ENCODE measurements around the gene LMNTD1. TPM values are rescaled to one million over a fixed set of nuclear protein-coding genes. Genes with fewer than 3 reads are reported as not detected.

Gene LMNTD1
- total and polyA plus RNA-seq, 10 of the 15 experiments (the other 5 are each of a cell fraction or from before 2014, with no cell fraction given), result not detected

GRCh38 chr12:25521625-25522256 lies 31.3 kb downstream of the LMNTD1 start:
- no peaks in the 10 kb centered on the region for H4K20me1 ChIP-seq (ENCODE audit: control insufficient read depth, insufficient read depth)
- DNase-seq (ENCODE audit: low read depth, low spot score), result no peak
- FAIRE-seq, result no peak
- no peak overlapping the region for H2AFZ ChIP-seq (ENCODE audit: control insufficient read depth, low read depth, low read length)
- no peak overlapping the region for H3K9ac ChIP-seq (ENCODE audit: control insufficient read depth, insufficient read depth, low read length)
- H3K36me3 ChIP-seq (ENCODE audit: control insufficient read depth in 2 of 2, insufficient read depth in 2 of 2, low read length in 1 of 2), result no peaks in the 10 kb centered on the region
- H3K4me1 ChIP-seq (ENCODE audit: control insufficient read depth, insufficient read depth, low read length), result no peaks in the 10 kb centered on the region
- RAD21 ChIA-PET (ENCODE audit: unreplicated experiment), result no interaction called here
- CTCF ChIA-PET, result interaction anchor here (0.8 to 1.2 kb wide), 3 partner anchors 14 to 1093 kb away, joined by 3 to 4 read pairs (median 3); no protein-coding TSS in a partner anchor
- SMC1A ChIA-PET (ENCODE audit: uncharacterized antibody, unreplicated experiment), result interaction anchor here (1.1 kb wide), 1 partner anchor 14 kb away, joined by 3 read pairs; no protein-coding TSS in a partner anchor
- no peaks in the 10 kb centered on the region for H3K9me3 ChIP-seq (replicated peaks; ENCODE audit: control insufficient read depth, insufficient read depth, low read length)
- in situ Hi-C loops (cut with MboI) (no loop called here), intact Hi-C loops (cut with micrococcal nuclease; ENCODE audit: unreplicated experiment) (no loop called here)
- POLR2A ChIA-PET, result no interaction called here
- H3K27ac ChIP-seq (ENCODE audit: control insufficient read depth, insufficient read depth), result no peak overlapping the region
- no peak for ATAC-seq
- no TSS peak for BruUV-seq (replicated peaks)
- H3K4me3 ChIP-seq, result no peak overlapping the region
- 8% methylated on average over 5 of the region's 5 CpGs for WGBS (ENCODE audit: insufficient coverage, insufficient replicate concordance, low lambda C conversion rate, missing lambda C conversion rate)
- H3K79me2 ChIP-seq (ENCODE audit: control insufficient read depth, insufficient read depth, low read length), result no peaks in the 10 kb centered on the region
- H3K27me3 ChIP-seq (replicated peaks in 1 of 2; ENCODE audit: control insufficient read depth in 2 of 2, insufficient read depth in 2 of 2, low read length in 1 of 2), result no peaks in the 10 kb centered on the region; a peak in 1 of 4 replicates
- TF ChIP-seq, protein P1, sequence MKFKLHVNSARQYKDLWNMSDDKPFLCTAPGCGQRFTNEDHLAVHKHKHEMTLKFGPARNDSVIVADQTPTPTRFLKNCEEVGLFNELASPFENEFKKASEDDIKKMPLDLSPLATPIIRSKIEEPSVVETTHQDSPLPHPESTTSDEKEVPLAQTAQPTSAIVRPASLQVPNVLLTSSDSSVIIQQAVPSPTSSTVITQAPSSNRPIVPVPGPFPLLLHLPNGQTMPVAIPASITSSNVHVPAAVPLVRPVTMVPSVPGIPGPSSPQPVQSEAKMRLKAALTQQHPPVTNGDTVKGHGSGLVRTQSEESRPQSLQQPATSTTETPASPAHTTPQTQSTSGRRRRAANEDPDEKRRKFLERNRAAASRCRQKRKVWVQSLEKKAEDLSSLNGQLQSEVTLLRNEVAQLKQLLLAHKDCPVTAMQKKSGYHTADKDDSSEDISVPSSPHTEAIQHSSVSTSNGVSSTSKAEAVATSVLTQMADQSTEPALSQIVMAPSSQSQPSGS (IDR thresholded peaks at IDR 0.05; ENCODE audit: low read length), result no peak
- TF ChIP-seq HCFC1 (IDR thresholded peaks at IDR 0.05; ENCODE audit: low read length) (no peak), MEF2A (IDR thresholded peaks at IDR 0.05; ENCODE audit: insufficient read depth, low read depth, low read length) (no peak), RCOR1 (conservative IDR thresholded peaks at IDR 0.05; ENCODE audit: low read depth, low read length) (no peak), ESRRA (IDR thresholded peaks at IDR 0.05; ENCODE audit: low read length) (no peak), SRF (IDR thresholded peaks at IDR 0.05; ENCODE audit: low read depth in 2 of 2, low read length in 2 of 2) (no peak), HDGF (IDR thresholded peaks at IDR 0.05) (no peak), NFYA (IDR thresholded peaks at IDR 0.05; ENCODE audit: borderline replicate concordance, low read depth, low read length) (no peak), IRF4 (IDR thresholded peaks at IDR 0.05; ENCODE audit: low read depth, low read length) (no peak), PAX5 (IDR thresholded peaks at IDR 0.05; ENCODE audit: borderline replicate concordance, low read depth, low read length) (no peak), PRDM15 (CRISPR knock-in tag; IDR thresholded peaks at IDR 0.05) (no peak), MTA3 (IDR thresholded peaks at IDR 0.05; ENCODE audit: borderline replicate concordance, low read length) (no peak), CHD4 (IDR thresholded peaks at IDR 0.05) (no peak), USF2 (IDR thresholded peaks at IDR 0.05; ENCODE audit: borderline replicate concordance, low read depth, low read length) (no peak), BMI1 (IDR thresholded peaks at IDR 0.05; ENCODE audit: borderline replicate concordance) (no peak), KDM1A (IDR thresholded peaks at IDR 0.05; ENCODE audit: borderline replicate concordance) (no peak)
- TF ChIP-seq, protein P2, sequence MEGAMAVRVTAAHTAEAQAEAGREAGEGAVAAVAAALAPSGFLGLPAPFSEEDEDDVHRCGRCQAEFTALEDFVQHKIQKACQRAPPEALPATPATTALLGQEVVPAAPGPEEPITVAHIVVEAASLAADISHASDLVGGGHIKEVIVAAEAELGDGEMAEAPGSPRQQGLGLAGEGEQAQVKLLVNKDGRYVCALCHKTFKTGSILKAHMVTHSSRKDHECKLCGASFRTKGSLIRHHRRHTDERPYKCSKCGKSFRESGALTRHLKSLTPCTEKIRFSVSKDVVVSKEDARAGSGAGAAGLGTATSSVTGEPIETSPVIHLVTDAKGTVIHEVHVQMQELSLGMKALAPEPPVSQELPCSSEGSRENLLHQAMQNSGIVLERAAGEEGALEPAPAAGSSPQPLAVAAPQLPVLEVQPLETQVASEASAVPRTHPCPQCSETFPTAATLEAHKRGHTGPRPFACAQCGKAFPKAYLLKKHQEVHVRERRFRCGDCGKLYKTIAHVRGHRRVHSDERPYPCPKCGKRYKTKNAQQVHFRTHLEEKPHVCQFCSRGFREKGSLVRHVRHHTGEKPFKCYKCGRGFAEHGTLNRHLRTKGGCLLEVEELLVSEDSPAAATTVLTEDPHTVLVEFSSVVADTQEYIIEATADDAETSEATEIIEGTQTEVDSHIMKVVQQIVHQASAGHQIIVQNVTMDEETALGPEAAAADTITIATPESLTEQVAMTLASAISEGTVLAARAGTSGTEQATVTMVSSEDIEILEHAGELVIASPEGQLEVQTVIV (IDR thresholded peaks at IDR 0.05; ENCODE audit: borderline replicate concordance, partially characterized antibody), result no peak
- no peak overlapping the region for H3K4me2 ChIP-seq (ENCODE audit: control insufficient read depth, insufficient read depth)

Measured in GM12878 (cell line).